Common myeloid progenitor, CD34-positive (primary cell): ENCODE measurements around the gene BCAS1.

Source experiments
- CTCF ChIA-PET: fragments of 350-600 bp; sonication (Branson Sonifier 250); formaldehyde crosslinking; loops from one replicate; lab custom pipeline; 2021; ENCODE audit warnings: antibody characterized with exemption; lab: Charles Lee
- POLR2A ChIA-PET: fragments of 350-600 bp; sonication (Branson Sonifier 250); formaldehyde crosslinking; loops from one replicate; lab custom pipeline; 2021; ENCODE audit warnings: antibody characterized with exemption; lab: Charles Lee
- DNase-seq, 3 donors: peaks; one replicate each; pipeline versions ENCODE4 v3.0.0 to v3.0.0-alpha.2; 2013
- H3K27ac ChIP-seq, 2 experiments: 1 replicate in 1 of 2; 2 replicates in 1 of 2; pipeline ENCODE4 v1.7.0; 2013; ENCODE audit warnings: inconsistent platforms in 2 of 2, low read length in 2 of 2, mild to moderate bottlenecking in 2 of 2, low read depth in 1 of 2, moderate library complexity in 1 of 2; ENCODE audit not compliant: severe bottlenecking in 2 of 2, insufficient read depth in 1 of 2, poor library complexity in 1 of 2
- H3K27me3 ChIP-seq, 5 experiments: replicated peaks in 2 of 5; 1 replicate in 3 of 5; 2 replicates in 2 of 5; pipeline versions ENCODE4 v1.6.1 to v1.7.0; 2013; ENCODE audit warnings: low read length in 4 of 5, mild to moderate bottlenecking in 2 of 5, moderate library complexity in 2 of 5, inconsistent platforms in 1 of 5; ENCODE audit not compliant: insufficient read depth in 5 of 5, control insufficient read depth in 4 of 5
- H3K36me3 ChIP-seq, 4 experiments: 1 replicate in 2 of 4; 2 replicates in 2 of 4; pipeline versions ENCODE4 v1.6.1 to v1.7.0; 2013; ENCODE audit warnings: low read length in 3 of 4, control low read depth in 1 of 4, mild to moderate bottlenecking in 1 of 4; ENCODE audit not compliant: control insufficient read depth in 4 of 4, insufficient read depth in 4 of 4
- H3K4me1 ChIP-seq, 4 experiments: 1 replicate in 3 of 4; 2 replicates in 1 of 4; pipeline versions ENCODE4 v1.6.1 to v1.7.1; 2013; ENCODE audit warnings: low read length in 3 of 4, mild to moderate bottlenecking in 3 of 4, control low read depth in 1 of 4, inconsistent platforms in 1 of 4, moderate library complexity in 1 of 4; ENCODE audit not compliant: control insufficient read depth in 4 of 4, insufficient read depth in 4 of 4; ENCODE audit errors: control extremely low read depth in 1 of 4
- H3K4me3 ChIP-seq, 7 experiments: 1 replicate in 4 of 7; 2 replicates in 3 of 7; pipeline versions ENCODE4 v1.5.1 to v1.7.0; 2013; ENCODE audit warnings: mild to moderate bottlenecking in 7 of 7, low read length in 6 of 7, moderate library complexity in 6 of 7, inconsistent platforms in 2 of 7, low read depth in 2 of 7, control low read depth in 1 of 7; ENCODE audit not compliant: insufficient read depth in 4 of 7, control insufficient read depth in 1 of 7; ENCODE audit errors: extremely low read depth in 1 of 7
- H3K9me3 ChIP-seq, 5 experiments: 1 replicate in 4 of 5; 2 replicates in 1 of 5; pipeline versions ENCODE4 v1.6.1 to v1.7.1; 2013; ENCODE audit warnings: low read length in 4 of 5, mild to moderate bottlenecking in 2 of 5, inconsistent platforms in 1 of 5, low read depth in 1 of 5, moderate library complexity in 1 of 5; ENCODE audit not compliant: control insufficient read depth in 4 of 5, insufficient read depth in 2 of 5; ENCODE audit errors: control extremely low read depth in 1 of 5
- WGBS: methylation state at CpG from one replicate; pipeline ENCODE4 v1.1.5; 2013; ENCODE audit not compliant: insufficient coverage; 5-methylcytosine and 5-hydroxymethylcytosine counted together

Gene BCAS1

DNA sequence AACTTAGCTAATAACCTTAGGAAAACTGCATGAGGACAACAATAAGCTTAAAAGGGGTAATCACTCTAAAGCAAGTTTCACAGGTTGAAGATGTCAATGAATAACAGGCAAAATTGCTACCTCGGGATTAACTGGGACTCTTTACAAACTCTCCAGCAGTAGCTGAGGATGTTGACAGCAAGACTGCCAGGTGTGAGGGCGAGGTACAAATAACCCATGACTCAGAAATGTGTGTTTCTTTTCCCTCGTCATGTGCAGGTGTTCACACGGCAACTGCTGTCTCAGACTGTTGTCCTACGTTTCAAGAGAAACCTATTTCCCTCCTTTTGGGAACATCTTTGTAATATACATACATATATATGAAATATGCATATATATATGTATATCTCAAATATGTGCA, 15.9 kb downstream of the BCAS1 start:
- 100% methylated on average over 3 of the region's 5 CpGs for WGBS
- no peak for DNase-seq
- H3K4me3 ChIP-seq, result no peak overlapping the region
- no peaks in the 10 kb centered on the region for H3K9me3 ChIP-seq
- H3K36me3 ChIP-seq, result no peaks in the 10 kb centered on the region
- ChIA-PET CTCF (no interaction called here), POLR2A (no interaction called here)
- no peaks in the 10 kb centered on the region for H3K27me3 ChIP-seq
- no peak overlapping the region for H3K27ac ChIP-seq
- peaks cover 0 to 8% (median 1%) of the 10 kb centered on the region in 4 experiments for H3K4me1 ChIP-seq

DNA sequence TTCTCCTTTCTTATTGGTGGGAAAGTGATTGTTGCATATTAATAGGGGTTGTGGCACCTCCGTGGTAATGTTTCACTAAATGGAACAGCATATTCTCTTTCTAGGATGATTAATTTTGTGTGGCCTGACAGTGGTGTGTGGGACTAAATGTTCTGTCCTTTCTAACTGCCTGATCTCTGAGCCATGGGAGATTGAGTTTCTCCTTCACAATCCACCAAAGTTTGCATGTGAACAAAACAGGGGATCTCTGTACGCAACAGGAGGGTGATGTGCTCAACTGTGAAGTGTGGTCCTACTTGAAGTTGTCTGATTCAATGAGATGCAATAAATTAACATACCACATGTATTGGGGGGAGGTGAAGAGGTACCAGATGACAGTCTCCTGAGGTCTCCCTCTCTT, 19.3 kb downstream of the BCAS1 start:
- Histone ChIP-seq H3K27me3 (no peaks in the 10 kb centered on the region), H3K9me3 (no peaks in the 10 kb centered on the region), H3K27ac (no peak overlapping the region), H3K4me1 (no peaks in the 10 kb centered on the region), H3K36me3 (no peaks in the 10 kb centered on the region), H3K4me3 (no peak overlapping the region)
- ChIA-PET POLR2A (no interaction called here), CTCF (interaction anchor here (0.9 kb wide), 1 partner anchor 14 kb away, joined by 3 read pairs; no protein-coding TSS in a partner anchor)
- WGBS, result no CpG with 5 or more reads among the region's 2 CpGs
- no peak for DNase-seq

DNA sequence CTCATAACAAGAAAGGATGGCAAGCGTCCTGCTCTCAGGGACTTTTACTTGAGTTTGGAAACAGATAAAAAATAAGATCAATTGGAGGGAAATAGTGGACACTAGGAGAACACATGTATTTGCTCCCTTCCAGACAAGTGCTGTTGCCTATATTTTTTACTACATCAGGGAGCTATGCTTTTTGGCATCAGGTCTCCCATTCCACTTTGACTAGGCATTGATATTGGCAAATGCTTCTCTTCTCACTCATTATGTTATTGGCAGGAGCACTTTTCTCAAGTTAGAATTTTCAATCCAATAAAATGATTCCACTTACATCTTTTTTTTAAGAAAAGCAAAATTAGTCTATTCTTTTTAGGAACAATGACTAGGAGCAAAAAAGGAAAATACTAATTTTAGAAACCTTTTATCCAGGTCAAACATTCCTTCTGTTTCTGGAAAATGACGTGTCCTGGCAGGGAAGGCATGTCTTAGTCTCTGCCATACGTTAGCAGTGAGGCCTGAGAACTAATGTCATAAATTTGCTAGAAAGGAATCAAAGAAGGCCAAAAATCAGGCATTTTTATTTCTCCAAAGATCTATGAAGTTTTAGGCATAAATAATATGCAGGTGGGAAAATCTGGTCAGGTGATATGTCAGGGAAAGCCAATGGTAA, 21.4 kb downstream of the BCAS1 start:
- H3K4me3 ChIP-seq, result no peak overlapping the region
- no peaks in the 10 kb centered on the region for H3K4me1 ChIP-seq
- no peak overlapping the region for H3K27ac ChIP-seq
- no peaks in the 10 kb centered on the region for H3K9me3 ChIP-seq
- H3K36me3 ChIP-seq, result no peaks in the 10 kb centered on the region
- no peaks in the 10 kb centered on the region for H3K27me3 ChIP-seq
- DNase-seq, result no peak
- ChIA-PET POLR2A (no interaction called here), CTCF (interaction anchor here (0.9 to 1.6 kb wide), 3 partner anchors 10 to 492 kb away, joined by 3 to 4 read pairs (median 4); no protein-coding TSS in a partner anchor)
- WGBS, result 94% methylated on average over 2 of the region's 3 CpGs

DNA sequence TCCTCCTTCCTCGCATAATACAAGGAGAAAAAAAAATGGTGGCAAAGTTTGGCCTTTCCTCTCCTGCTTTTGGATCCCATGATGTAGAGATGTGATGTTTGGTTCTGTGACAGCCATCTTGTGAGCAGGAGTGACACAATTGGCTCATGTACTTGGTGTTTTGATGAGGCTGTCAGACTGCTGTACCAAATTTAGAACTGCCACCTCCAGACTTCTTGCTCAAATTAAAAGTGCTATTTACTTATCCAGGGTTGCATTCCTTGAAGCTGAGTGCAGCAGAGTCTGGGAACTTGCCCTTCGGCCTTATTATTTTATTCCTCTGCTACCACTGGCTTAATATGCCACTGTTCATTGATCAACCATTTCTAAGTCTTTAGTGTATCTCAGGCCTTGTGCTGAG, 21.9 kb downstream of the BCAS1 start:
- no peak overlapping the region for H3K27ac ChIP-seq

DNA sequence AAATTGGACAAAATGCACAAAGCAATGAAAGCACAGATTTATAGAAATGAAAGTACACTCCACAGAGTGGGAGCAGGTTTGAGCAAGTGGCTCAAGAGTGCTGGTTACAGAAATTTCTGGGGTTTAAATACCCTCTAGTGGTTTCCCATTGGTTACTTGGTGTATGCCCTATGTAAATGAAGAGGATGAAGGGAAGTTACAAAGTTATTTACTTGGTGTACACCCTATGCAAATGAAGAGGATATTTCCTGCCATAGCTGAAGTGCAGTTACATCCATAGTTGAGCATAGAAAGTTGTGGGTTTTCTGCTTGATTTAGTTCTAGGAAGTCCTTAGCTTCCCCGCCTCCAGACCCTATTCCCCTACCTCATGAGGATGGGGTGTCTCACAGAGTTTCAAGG, 22.7 kb downstream of the BCAS1 start:
- H3K27me3 ChIP-seq, result no peaks in the 10 kb centered on the region
- DNase-seq, result no peak
- POLR2A ChIA-PET, result no interaction called here
- no peaks in the 10 kb centered on the region for H3K9me3 ChIP-seq
- 100% methylated on average over 1 of the region's 1 CpG for WGBS
- no peak overlapping the region for H3K27ac ChIP-seq
- CTCF ChIA-PET, result no interaction called here
- no peaks in the 10 kb centered on the region for H3K36me3 ChIP-seq
- no peak overlapping the region for H3K4me3 ChIP-seq
- H3K4me1 ChIP-seq, result no peaks in the 10 kb centered on the region

More for the DNA sequence above, 21.9 kb downstream of the BCAS1 start:
- DNase-seq, result no peak
- H3K27me3 ChIP-seq, result no peaks in the 10 kb centered on the region
- no peaks in the 10 kb centered on the region for H3K36me3 ChIP-seq
- POLR2A ChIA-PET, result no interaction called here
- CTCF ChIA-PET, result interaction anchor here (0.9 to 1.6 kb wide), 2 partner anchors 10 to 14 kb away, joined by 4 read pairs; no protein-coding TSS in a partner anchor
- no CpG with 5 or more reads among the region's 2 CpGs for WGBS
- H3K4me3 ChIP-seq, result no peak overlapping the region
- no peaks in the 10 kb centered on the region for H3K4me1 ChIP-seq
- H3K9me3 ChIP-seq, result no peaks in the 10 kb centered on the region

DNA sequence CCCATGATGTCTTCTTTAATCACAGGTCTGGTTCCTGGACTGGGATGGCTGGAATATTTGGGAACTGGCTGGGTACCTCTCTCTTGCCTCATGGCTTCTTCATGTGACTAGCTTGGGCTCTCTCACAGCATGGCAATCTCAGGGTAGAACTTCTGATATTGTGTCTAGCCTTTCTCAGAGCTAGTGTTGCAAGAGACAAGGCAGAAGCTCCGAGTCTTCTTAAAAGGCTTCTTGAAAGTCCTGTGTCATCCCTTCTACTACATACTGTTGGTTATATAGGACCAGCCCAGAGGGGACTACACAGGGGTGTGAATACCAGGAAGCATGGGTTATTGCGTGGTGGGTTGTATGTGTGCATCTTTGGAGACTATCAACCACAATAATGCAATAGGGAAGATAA, 23.3 kb downstream of the BCAS1 start:
- no peaks in the 10 kb centered on the region for H3K9me3 ChIP-seq
- no peak for DNase-seq
- H3K36me3 ChIP-seq, result no peaks in the 10 kb centered on the region
- H3K27ac ChIP-seq, result no peak overlapping the region
- ChIA-PET CTCF (interaction anchor here (1.4 kb wide), 1 partner anchor 14 kb away, joined by 3 read pairs; no protein-coding TSS in a partner anchor), POLR2A (no interaction called here)
- WGBS, result 100% methylated on average over 1 of the region's 2 CpGs
- no peaks in the 10 kb centered on the region for H3K27me3 ChIP-seq
- no peaks in the 10 kb centered on the region for H3K4me1 ChIP-seq
- H3K4me3 ChIP-seq, result no peak overlapping the region

DNA sequence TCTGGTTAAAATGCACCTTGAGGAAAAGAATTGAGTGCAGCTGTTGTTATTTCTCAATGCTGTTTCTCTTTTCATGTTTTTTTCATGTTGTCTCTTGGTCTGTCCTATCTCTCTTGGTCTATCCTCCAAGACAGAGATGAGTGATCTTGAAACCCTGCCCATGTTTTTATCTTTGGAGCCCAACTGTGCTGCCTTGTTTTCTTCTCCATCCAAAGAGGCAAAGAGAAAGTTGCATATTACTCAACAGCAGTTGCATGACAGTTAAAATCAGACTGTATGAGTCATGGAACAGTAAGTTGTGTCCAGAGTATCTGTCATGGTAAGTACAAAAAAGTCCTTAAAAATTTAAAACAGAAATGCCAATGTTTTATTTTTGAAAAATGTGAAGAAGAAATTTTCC, 26.2 kb downstream of the BCAS1 start:
- CTCF ChIA-PET, result interaction anchor here (1.8 kb wide), 1 partner anchor 16 kb away, joined by 4 read pairs; no protein-coding TSS in a partner anchor
- POLR2A ChIA-PET, result no interaction called here
- Histone ChIP-seq H3K4me1 (no peaks in the 10 kb centered on the region), H3K9me3 (no peaks in the 10 kb centered on the region), H3K27ac (no peak overlapping the region), H3K27me3 (no peaks in the 10 kb centered on the region), H3K4me3 (no peak overlapping the region), H3K36me3 (no peaks in the 10 kb centered on the region)
- DNase-seq, result peak in 2 of 3 donors; percentile 27 to 34
